ENCODE data around the gene ANKRD30A.

DNA sequence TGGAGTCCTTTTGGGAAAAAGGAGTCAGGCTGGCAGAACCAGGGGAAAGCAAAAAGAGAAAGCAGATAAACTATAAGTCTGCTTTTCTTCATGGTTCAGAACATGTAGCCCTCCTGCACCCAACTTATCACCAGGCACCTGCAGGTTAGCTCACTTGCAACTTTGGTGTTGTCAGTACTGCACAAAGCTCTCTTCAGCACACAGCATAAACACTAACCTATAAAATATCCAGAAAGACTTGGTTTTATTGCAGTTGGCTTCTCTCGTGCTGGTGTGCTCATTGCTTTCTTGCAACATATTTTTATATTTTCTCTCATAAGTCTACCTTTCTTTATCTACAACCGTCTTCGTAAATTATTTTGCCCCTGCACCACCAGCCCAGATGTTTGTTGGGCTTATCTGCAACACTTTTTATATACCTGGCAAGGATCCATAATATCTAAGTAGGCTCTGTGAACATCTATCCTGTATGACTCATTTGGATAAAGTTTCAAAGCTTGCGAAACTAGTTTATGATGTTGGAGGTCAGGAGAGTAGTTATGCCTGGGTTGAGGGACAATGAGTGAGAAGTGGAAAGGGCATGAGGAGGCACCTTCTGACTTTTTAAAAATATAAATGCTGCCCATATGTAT, 164.6 kb downstream of the ANKRD30A start:
- TF ChIP-seq, protein P1, sequence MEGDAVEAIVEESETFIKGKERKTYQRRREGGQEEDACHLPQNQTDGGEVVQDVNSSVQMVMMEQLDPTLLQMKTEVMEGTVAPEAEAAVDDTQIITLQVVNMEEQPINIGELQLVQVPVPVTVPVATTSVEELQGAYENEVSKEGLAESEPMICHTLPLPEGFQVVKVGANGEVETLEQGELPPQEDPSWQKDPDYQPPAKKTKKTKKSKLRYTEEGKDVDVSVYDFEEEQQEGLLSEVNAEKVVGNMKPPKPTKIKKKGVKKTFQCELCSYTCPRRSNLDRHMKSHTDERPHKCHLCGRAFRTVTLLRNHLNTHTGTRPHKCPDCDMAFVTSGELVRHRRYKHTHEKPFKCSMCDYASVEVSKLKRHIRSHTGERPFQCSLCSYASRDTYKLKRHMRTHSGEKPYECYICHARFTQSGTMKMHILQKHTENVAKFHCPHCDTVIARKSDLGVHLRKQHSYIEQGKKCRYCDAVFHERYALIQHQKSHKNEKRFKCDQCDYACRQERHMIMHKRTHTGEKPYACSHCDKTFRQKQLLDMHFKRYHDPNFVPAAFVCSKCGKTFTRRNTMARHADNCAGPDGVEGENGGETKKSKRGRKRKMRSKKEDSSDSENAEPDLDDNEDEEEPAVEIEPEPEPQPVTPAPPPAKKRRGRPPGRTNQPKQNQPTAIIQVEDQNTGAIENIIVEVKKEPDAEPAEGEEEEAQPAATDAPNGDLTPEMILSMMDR (conservative IDR thresholded peaks at IDR 0.05; ENCODE audit: low read depth in 2 of 2) = no peak
- TF ChIP-seq STAT1 (IDR thresholded peaks at IDR 0.05; ENCODE audit: unreplicated experiment) = no peak
- no peak for TF ChIP-seq EZH2 (IDR thresholded peaks at IDR 0.05; ENCODE audit: low read depth, unreplicated experiment)
- TF ChIP-seq POLR2AphosphoS5 (IDR thresholded peaks at IDR 0.05; ENCODE audit: low read depth) = no peak

Measured in GM23338 (cell line).